IMR-90 (cell line): ENCODE measurements around the gene PRDM2. TPM values are rescaled to one million over a fixed set of nuclear protein-coding genes. Genes with fewer than 3 reads are reported as not detected.

ENCODE experiments used
- ATAC-seq: fragments of 200-7000 bp; cut with Tn5 transposase; 2 replicates; pipeline ENCODE4 v1.9.1; 2020; ENCODE audit warnings: low read depth, mild to moderate bottlenecking, moderate library complexity
- BruUV-seq: library from RNA; stranded (reverse); fragments of 400-500 nt; replicated peaks from 2 replicates; lab custom pipeline; 2021; lab: Mats Ljungman, UMichigan
- CTCF ChIA-PET: fragments of 300-600 bp; formaldehyde crosslinking; extraction: SDS; loops from one replicate; lab custom pipeline; 2021; ENCODE audit warnings: antibody characterized with exemption; lab: Yijun Ruan, JAX
- POLR2A ChIA-PET: fragments of 300-600 bp; sonication (Branson Sonifier 250); formaldehyde crosslinking; loops from one replicate; lab custom pipeline; 2022; ENCODE audit warnings: antibody characterized with exemption; ENCODE audit not compliant: unreplicated experiment; lab: Charles Lee
- DNase-seq: peaks from one replicate; pipeline ENCODE4 v3.0.0; 2013
- H2AFZ ChIP-seq: replicated peaks from 2 replicates; pipeline ENCODE3; 2013; ENCODE audit warnings: low read length, mild to moderate bottlenecking; ENCODE audit not compliant: poor library complexity
- H2AK5ac ChIP-seq: 2 replicates; pipeline ENCODE4 v1.6.1; 2013; ENCODE audit warnings: low read depth, low read length, inconsistent platforms
- H2AK9ac ChIP-seq: replicated peaks from 2 replicates; pipeline ENCODE3; 2013; ENCODE audit warnings: mild to moderate bottlenecking, low read depth, low read length, moderate library complexity; ENCODE audit not compliant: poor library complexity
- H2BK120ac ChIP-seq: 2 replicates; pipeline ENCODE4 v1.6.1; 2013; ENCODE audit warnings: low read depth, low read length, inconsistent platforms
- H2BK15ac ChIP-seq: 3 replicates; pipeline ENCODE4 v1.6.1; 2013; ENCODE audit warnings: low read depth, low read length, inconsistent platforms
- H2BK20ac ChIP-seq: 2 replicates; pipeline ENCODE4 v1.6.1; 2013; ENCODE audit warnings: low read depth, mild to moderate bottlenecking, inconsistent platforms, low read length, moderate library complexity
- H2BK5ac ChIP-seq: 2 replicates; pipeline ENCODE4 v1.6.1; 2013; ENCODE audit warnings: mild to moderate bottlenecking, low read depth, low read length, inconsistent platforms; ENCODE audit not compliant: poor library complexity, severe bottlenecking
- H3K14ac ChIP-seq: replicated peaks from 2 replicates; pipeline ENCODE4 v1.6.1; 2013; ENCODE audit warnings: low read depth, low read length, inconsistent platforms
- H3K18ac ChIP-seq: 2 replicates; pipeline ENCODE4 v1.6.1; 2013; ENCODE audit warnings: low read depth, low read length, control low read depth
- H3K23ac ChIP-seq: 2 replicates; pipeline ENCODE4 v1.6.1; 2013; ENCODE audit warnings: low read depth, low read length, inconsistent platforms
- H3K27ac ChIP-seq: 2 replicates; pipeline ENCODE4 v1.5.1; 2013; ENCODE audit warnings: mild to moderate bottlenecking, control low read depth, low read length; ENCODE audit not compliant: insufficient read depth
- H3K27me3 ChIP-seq: 2 replicates; pipeline ENCODE4 v1.6.1; 2013; ENCODE audit warnings: low read length; ENCODE audit not compliant: control insufficient read depth, insufficient read depth
- H3K36me3 ChIP-seq: 2 replicates; pipeline ENCODE4 v1.6.1; 2013; ENCODE audit warnings: low read length, mixed read lengths; ENCODE audit not compliant: control insufficient read depth, insufficient read depth
- H3K4ac ChIP-seq: 2 replicates; pipeline ENCODE4 v1.6.1; 2013; ENCODE audit warnings: low read depth, low read length, inconsistent platforms
- H3K4me1 ChIP-seq: 2 replicates; pipeline ENCODE4 v1.6.1; 2013; ENCODE audit warnings: low read length, mixed read lengths; ENCODE audit not compliant: control insufficient read depth, insufficient read depth
- H3K4me2 ChIP-seq: 2 replicates; pipeline ENCODE4 v1.6.1; 2013; ENCODE audit warnings: low read depth, mild to moderate bottlenecking, control low read depth, low read length, moderate library complexity
- H3K4me3 ChIP-seq: 2 replicates; pipeline ENCODE4 v1.5.1; 2013; ENCODE audit warnings: low read depth, mild to moderate bottlenecking, control low read depth, low read length, moderate library complexity; ENCODE audit not compliant: insufficient read depth
- H3K56ac ChIP-seq: 2 replicates; pipeline ENCODE4 v1.6.1; 2013; ENCODE audit warnings: low read length, inconsistent platforms; ENCODE audit not compliant: insufficient read depth; ENCODE audit errors: extremely low read depth
- H3K79me1 ChIP-seq, 2 experiments: 2 replicates each; pipeline ENCODE4 v1.6.1; 2013; ENCODE audit warnings: low read length in 2 of 2, inconsistent platforms in 1 of 2, low read depth in 1 of 2
- H3K9ac ChIP-seq: 2 replicates; pipeline ENCODE4 v1.6.1; 2013; ENCODE audit warnings: low read depth, low read length, control low read depth
- H3K9me1 ChIP-seq: 2 replicates; pipeline ENCODE4 v1.6.1; 2013; ENCODE audit warnings: low read length, inconsistent platforms; ENCODE audit not compliant: insufficient read depth
- H3K9me3 ChIP-seq: 2 replicates; pipeline ENCODE4 v1.6.1; 2013; ENCODE audit warnings: low read length; ENCODE audit not compliant: control insufficient read depth, insufficient read depth
- H4K20me1 ChIP-seq: 2 replicates; pipeline ENCODE4 v1.6.1; 2013; ENCODE audit warnings: low read length, inconsistent platforms; ENCODE audit not compliant: insufficient read depth
- H4K5ac ChIP-seq: 2 replicates; pipeline ENCODE4 v1.6.1; 2013; ENCODE audit warnings: mild to moderate bottlenecking, low read depth, low read length, control low read depth
- H4K8ac ChIP-seq, 2 experiments: 2 replicates each; pipeline ENCODE4 v1.6.1; 2013; ENCODE audit warnings: low read depth in 2 of 2, low read length in 2 of 2, control low read depth in 1 of 2, inconsistent platforms in 1 of 2
- H4K91ac ChIP-seq: 2 replicates; pipeline ENCODE4 v1.6.1; 2013; ENCODE audit warnings: low read depth, low read length, inconsistent platforms; ENCODE audit not compliant: insufficient read depth
- BHLHE40 ChIP-seq: fragments of 150-350 bp; IDR thresholded peaks from 2 replicates; pipeline ENCODE4 v1.6.1; 2016; ENCODE audit warnings: mild to moderate bottlenecking, low read depth, low read length
- CEBPB ChIP-seq: IDR thresholded peaks from 2 replicates; pipeline ENCODE4 v1.6.1; 2012; ENCODE audit warnings: low read depth, low read length, improper control_type of control experiment
- CHD1 ChIP-seq: IDR thresholded peaks from 2 replicates; pipeline ENCODE4 v1.6.1; 2012; ENCODE audit warnings: low read depth, low read length, improper control_type of control experiment
- CTCF ChIP-seq: conservative IDR thresholded peaks from 2 replicates; pipeline ENCODE4 v1.5.1; 2012; ENCODE audit warnings: mild to moderate bottlenecking, low read depth, low read length, improper control_type of control experiment
- FOS ChIP-seq: fragments of 150-350 bp; IDR thresholded peaks from 2 replicates; pipeline ENCODE4 v1.6.1; 2016; ENCODE audit warnings: low read depth, low read length
- MAFK ChIP-seq: IDR thresholded peaks from 2 replicates; pipeline ENCODE4 v1.6.1; 2012; ENCODE audit warnings: low read depth, low read length, improper control_type of control experiment
- MAZ ChIP-seq: IDR thresholded peaks from 2 replicates; pipeline ENCODE4 v1.6.1; 2012; ENCODE audit warnings: low read depth, mild to moderate bottlenecking, low read length, improper control_type of control experiment, moderate library complexity, borderline replicate concordance
- MXI1 ChIP-seq: IDR thresholded peaks from 2 replicates; pipeline ENCODE4 v1.6.1; 2012; ENCODE audit warnings: low read depth, mild to moderate bottlenecking, low read length, moderate library complexity, borderline replicate concordance
- NFE2L2 ChIP-seq: fragments of 150-350 bp; IDR thresholded peaks from 2 replicates; pipeline ENCODE4 v1.6.1; 2016; ENCODE audit warnings: low read depth, mild to moderate bottlenecking, low read length
- POLR2A ChIP-seq: IDR thresholded peaks from 2 replicates; pipeline ENCODE4 v1.6.1; 2012; ENCODE audit warnings: mild to moderate bottlenecking, low read depth, low read length
- RAD21 ChIP-seq: IDR thresholded peaks from 2 replicates; pipeline ENCODE4 v1.6.1; 2012; ENCODE audit warnings: low read length, improper control_type of control experiment
- RCOR1 ChIP-seq: IDR thresholded peaks from 2 replicates; pipeline ENCODE4 v1.6.1; 2012; ENCODE audit warnings: mild to moderate bottlenecking, low read length, improper control_type of control experiment; ENCODE audit not compliant: insufficient replicate concordance
- RFX5 ChIP-seq: IDR thresholded peaks from 2 replicates; pipeline ENCODE4 v1.8.0; 2012; ENCODE audit warnings: low read depth, mild to moderate bottlenecking, low read length, moderate library complexity
- SMC3 ChIP-seq: fragments of 150-350 bp; IDR thresholded peaks from 2 replicates; pipeline ENCODE4 v1.6.1; 2016; ENCODE audit warnings: low read depth, mild to moderate bottlenecking, antibody characterized with exemption, low read length, moderate library complexity
- USF2 ChIP-seq: fragments of 150-350 bp; IDR thresholded peaks from 2 replicates; pipeline ENCODE4 v1.6.1; 2017; ENCODE audit warnings: mild to moderate bottlenecking, antibody characterized with exemption, low read length, low read depth
- WGBS, 2 experiments: methylation state at CpG; one replicate each; pipeline versions ENCODE4 v1.1.5 to v1.1.7; 2013; ENCODE audit warnings: missing lambda C conversion rate in 2 of 2; ENCODE audit not compliant: insufficient read length in 1 of 2; ENCODE audit errors: extremely low coverage in 2 of 2; 5-methylcytosine and 5-hydroxymethylcytosine counted together
- dilution Hi-C: fragments of 300-500 bp; cut with HindIII; formaldehyde crosslinking; loops from one replicate; pipeline ENCODE4 v1.14.3; 2018; ENCODE audit warnings: low sequenced_read_pairs; ENCODE audit not compliant: unreplicated experiment
- in situ Hi-C: fragments of 300-500 bp; cut with MboI; formaldehyde crosslinking; loops from 3 replicates; pipeline ENCODE4 v1.14.3; 2019; ENCODE audit warnings: low sequenced_read_pairs, inconsistent platforms, mixed read lengths
- intact Hi-C: fragments of 100-400 bp; cut with micrococcal nuclease; formaldehyde crosslinking; loops from 2 replicates; pipeline ENCODE4 v1.10.0; 2022
- polyA plus RNA-seq, 3 experiments: library from polyadenylated mRNA; depleted of rRNA; stranded (reverse); fragments of >200 nt; gene quantifications; 2 replicates each; pipeline ENCODE4 v1.2.3, GENCODE V29; 2012; ENCODE audit warnings: low replicate concordance in 1 of 3
- total RNA-seq: library from RNA; depleted of rRNA; stranded (reverse); fragments of >200 nt; gene quantifications from 2 replicates; pipeline ENCODE4 v1.2.3, GENCODE V29; 2012
- TF ChIP-seq, protein P1 (sequence below): fragments of 150-350 bp; IDR thresholded peaks from 2 replicates; pipeline ENCODE4 v1.6.1; 2016; ENCODE audit warnings: low read depth, mild to moderate bottlenecking, low read length, moderate library complexity, borderline replicate concordance

Gene PRDM2
- total and polyA plus RNA-seq, 2 of the 4 experiments (the other 2 are of a cell fraction): 3.4 to 8.9 TPM

DNA sequence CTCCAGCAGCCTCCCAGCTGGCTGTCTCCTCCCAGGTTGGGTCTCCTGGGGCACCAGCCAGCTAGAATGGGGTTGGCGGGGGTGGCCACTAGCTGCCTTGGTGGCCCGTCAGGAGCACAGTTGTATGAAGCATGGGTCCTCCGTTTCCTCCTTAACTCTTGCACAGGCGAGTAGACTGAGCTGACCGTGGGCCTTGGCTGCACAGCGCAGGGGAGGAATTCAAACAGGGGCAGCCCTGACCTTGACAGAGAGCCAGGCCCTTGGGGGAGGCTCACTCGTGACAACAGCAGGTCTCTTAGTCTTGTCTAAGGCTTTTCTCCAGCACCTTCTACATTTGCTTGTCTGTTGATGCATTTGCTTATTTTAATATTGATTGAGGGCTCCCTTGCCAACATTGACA lies 114.1 kb downstream of the PRDM2 start:
- Histone ChIP-seq H3K9me3 (no peaks in the 10 kb centered on the region), H3K23ac (no peak overlapping the region), H2AK9ac (no peak overlapping the region), H3K9ac (no peak overlapping the region), H4K8ac (no peak overlapping the region), H2AFZ (no peak overlapping the region), H3K27me3 (no peaks in the 10 kb centered on the region), H3K4me3 (no peak overlapping the region), H3K36me3 (no peaks in the 10 kb centered on the region), H2BK20ac (no peak overlapping the region), H3K18ac (no peak overlapping the region), H3K79me1 (no peaks in the 10 kb centered on the region), H3K4me1 (no peaks in the 10 kb centered on the region), H3K56ac (no peak overlapping the region), H3K4ac (no peak overlapping the region), H4K20me1 (no peaks in the 10 kb centered on the region; the same call in 1 of the 2 replicates), H4K5ac (no peak overlapping the region), H2BK120ac (no peak overlapping the region), H2AK5ac (no peak overlapping the region), H3K14ac (no peak overlapping the region), H2BK15ac (no peak overlapping the region), H3K27ac (no peak overlapping the region), H3K9me1 (no peaks in the 10 kb centered on the region), H4K91ac (no peak overlapping the region), H2BK5ac (no peak overlapping the region), H3K4me2 (no peak overlapping the region)
- ChIA-PET CTCF (no interaction called here), POLR2A (no interaction called here)
- no peak for TF ChIP-seq CTCF
- TF ChIP-seq BHLHE40: no peak
- no peak for TF ChIP-seq MAZ
- no peak for TF ChIP-seq MAFK
- no peak for TF ChIP-seq CHD1
- TF ChIP-seq RFX5: no peak
- no peak for TF ChIP-seq POLR2A
- no peak for TF ChIP-seq NFE2L2
- TF ChIP-seq, protein P1, sequence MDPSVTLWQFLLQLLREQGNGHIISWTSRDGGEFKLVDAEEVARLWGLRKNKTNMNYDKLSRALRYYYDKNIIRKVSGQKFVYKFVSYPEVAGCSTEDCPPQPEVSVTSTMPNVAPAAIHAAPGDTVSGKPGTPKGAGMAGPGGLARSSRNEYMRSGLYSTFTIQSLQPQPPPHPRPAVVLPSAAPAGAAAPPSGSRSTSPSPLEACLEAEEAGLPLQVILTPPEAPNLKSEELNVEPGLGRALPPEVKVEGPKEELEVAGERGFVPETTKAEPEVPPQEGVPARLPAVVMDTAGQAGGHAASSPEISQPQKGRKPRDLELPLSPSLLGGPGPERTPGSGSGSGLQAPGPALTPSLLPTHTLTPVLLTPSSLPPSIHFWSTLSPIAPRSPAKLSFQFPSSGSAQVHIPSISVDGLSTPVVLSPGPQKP: no peak
- TF ChIP-seq RAD21: no peak
- TF ChIP-seq CEBPB: no peak
- TF ChIP-seq FOS: no peak
- TF ChIP-seq RCOR1: no peak
- no peak for TF ChIP-seq SMC3
- no peak for TF ChIP-seq MXI1
- no peak for TF ChIP-seq USF2
- 92% methylated on average over 5 of the region's 7 CpGs; no CpG with 5 or more reads in 1 of the 2 experiments for WGBS, 2 experiments
- dilution Hi-C loops: no loop called here
- no peak for ATAC-seq
- BruUV-seq: no TSS peak
- in situ Hi-C loops: no loop called here
- intact Hi-C loops: no loop called here
- no peak for DNase-seq
